ENCODE results near the gene ACTN4. TPM values are rescaled to one million over a fixed set of nuclear protein-coding genes. Genes with fewer than 3 reads are reported as not detected.
"Not testable (repeated sequence)": the region's sequence is repeated elsewhere in the genome, so short reads cannot be mapped to it uniquely, and the experiment has no call there.

Gene ACTN4
- total and polyA plus RNA-seq, 2 donors (not counting 1 experiment from before 2014, with no cell fraction given) = 108 to 164 TPM

DNA sequence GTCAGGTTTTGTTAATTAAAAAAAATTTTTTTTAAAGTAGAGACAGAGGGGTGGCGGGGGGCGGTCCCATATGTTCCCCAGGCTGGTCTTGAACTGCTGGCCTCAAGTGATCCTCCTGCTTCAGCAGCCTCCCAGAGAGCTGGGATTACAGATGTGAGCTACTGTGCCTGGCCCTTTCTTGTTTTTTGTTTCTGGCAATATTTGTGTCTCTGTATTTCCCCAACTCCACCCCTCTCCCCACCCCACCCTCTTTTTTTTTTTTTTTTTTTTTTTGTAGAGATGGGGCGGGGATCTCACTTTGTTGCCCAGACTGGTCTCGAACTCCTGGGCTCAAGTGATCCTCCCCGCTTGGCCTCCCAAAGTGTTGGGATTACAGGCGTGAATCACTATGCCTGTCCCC is 97.4 kb downstream of the ACTN4 start:
- peaks cover 0 to 3% of the 10 kb centered on the region in 2 donors for H3K4me1 ChIP-seq (ENCODE audit: control insufficient read depth in 2 of 2, insufficient read depth in 2 of 2, low read length in 2 of 2)
- Mint-ChIP-seq H3K27ac (no peak overlapping the region), H3K9me3 (ENCODE audit: insufficient read depth) (no peaks in the 10 kb centered on the region), H3K4me1 (peaks cover under 1% of the 10 kb centered on the region), H3K27me3 (no peaks in the 10 kb centered on the region), H3K4me3 (no peak overlapping the region)
- DNase-seq (no peak), ATAC-seq (ENCODE audit: low read depth) (no peak)
- ChIA-PET CTCF (no interaction called here), POLR2A (interaction anchor here (0.7 kb wide), 1 partner anchor 296 kb away, joined by 5 read pairs; no protein-coding TSS in a partner anchor)
- 85% methylated on average over 5 of the region's 6 CpGs for WGBS (ENCODE audit: insufficient coverage)
- no peak overlapping the region for H3K4me3 ChIP-seq (ENCODE audit: control extremely low read depth in 1 of 5, extremely low read depth in 1 of 5, insufficient read depth in 1 of 5, low read depth in 2 of 5, low read length in 4 of 5)
- H4K20me1 ChIP-seq (ENCODE audit: control insufficient read depth, insufficient read depth, low read length, poor library complexity, severe bottlenecking) = no peaks in the 10 kb centered on the region
- H3K9ac ChIP-seq (ENCODE audit: low read length) = no peak overlapping the region
- intact Hi-C loops (cut with micrococcal nuclease) = no loop called here
- H3K27me3 ChIP-seq (replicated peaks in 1 of 4; ENCODE audit: control extremely low read depth in 1 of 4, control insufficient read depth in 3 of 4, insufficient read depth in 4 of 4, low read length in 3 of 4) = no peaks in the 10 kb centered on the region
- no peak overlapping the region for H3K27ac ChIP-seq (ENCODE audit: low read length in 2 of 2)
- no peak for TF ChIP-seq EZH2 (IDR thresholded peaks at IDR 0.05; ENCODE audit: borderline replicate concordance, insufficient read depth, low read depth, low read length, poor library complexity, severe bottlenecking)
- TF ChIP-seq, protein P1, sequence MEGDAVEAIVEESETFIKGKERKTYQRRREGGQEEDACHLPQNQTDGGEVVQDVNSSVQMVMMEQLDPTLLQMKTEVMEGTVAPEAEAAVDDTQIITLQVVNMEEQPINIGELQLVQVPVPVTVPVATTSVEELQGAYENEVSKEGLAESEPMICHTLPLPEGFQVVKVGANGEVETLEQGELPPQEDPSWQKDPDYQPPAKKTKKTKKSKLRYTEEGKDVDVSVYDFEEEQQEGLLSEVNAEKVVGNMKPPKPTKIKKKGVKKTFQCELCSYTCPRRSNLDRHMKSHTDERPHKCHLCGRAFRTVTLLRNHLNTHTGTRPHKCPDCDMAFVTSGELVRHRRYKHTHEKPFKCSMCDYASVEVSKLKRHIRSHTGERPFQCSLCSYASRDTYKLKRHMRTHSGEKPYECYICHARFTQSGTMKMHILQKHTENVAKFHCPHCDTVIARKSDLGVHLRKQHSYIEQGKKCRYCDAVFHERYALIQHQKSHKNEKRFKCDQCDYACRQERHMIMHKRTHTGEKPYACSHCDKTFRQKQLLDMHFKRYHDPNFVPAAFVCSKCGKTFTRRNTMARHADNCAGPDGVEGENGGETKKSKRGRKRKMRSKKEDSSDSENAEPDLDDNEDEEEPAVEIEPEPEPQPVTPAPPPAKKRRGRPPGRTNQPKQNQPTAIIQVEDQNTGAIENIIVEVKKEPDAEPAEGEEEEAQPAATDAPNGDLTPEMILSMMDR (IDR thresholded peaks at IDR 0.05) = no peak
- no peaks in the 10 kb centered on the region for H3K79me2 ChIP-seq (ENCODE audit: control insufficient read depth, insufficient read depth, low read length)
- H2AFZ ChIP-seq (ENCODE audit: insufficient read depth, low read depth, low read length, poor library complexity, severe bottlenecking) = no peak overlapping the region
- H3K4me2 ChIP-seq (replicated peaks; ENCODE audit: low read depth, low read length, poor library complexity, severe bottlenecking) = no peak overlapping the region
- no peaks in the 10 kb centered on the region for H3K36me3 ChIP-seq (replicated peaks in 1 of 2; ENCODE audit: control extremely low read depth in 1 of 2, control insufficient read depth in 1 of 2, extremely low read depth in 1 of 2, insufficient read depth in 2 of 2, low read length in 1 of 2)
- no peaks in the 10 kb centered on the region for H3K9me3 ChIP-seq (ENCODE audit: control extremely low read depth in 1 of 3, control insufficient read depth in 2 of 3, insufficient read depth in 1 of 3, low read length in 2 of 3)

DNA sequence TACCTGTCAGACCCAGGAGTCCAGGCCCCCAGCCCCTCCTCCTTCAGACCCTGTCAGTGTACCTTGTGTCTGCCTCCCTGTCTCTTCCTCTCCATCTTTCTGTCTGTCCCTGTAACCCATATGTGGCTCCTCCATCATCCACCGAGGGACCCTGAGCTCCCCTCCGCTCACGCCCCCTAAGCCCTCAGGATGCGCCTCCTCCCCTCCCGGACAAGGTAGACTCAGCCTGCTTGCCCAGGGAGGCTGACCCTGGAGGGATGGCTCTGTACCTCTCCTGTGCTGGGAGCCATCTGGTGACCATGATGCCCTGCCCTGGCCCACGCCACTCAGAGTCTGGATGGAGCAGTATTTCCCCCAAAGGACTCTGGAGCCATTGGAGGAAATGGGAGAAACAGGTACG is 97.9 kb downstream of the ACTN4 start:
- Histone ChIP-seq H3K9ac (ENCODE audit: low read length) (no peak overlapping the region), H2AFZ (ENCODE audit: insufficient read depth, low read depth, low read length, poor library complexity, severe bottlenecking) (no peak overlapping the region), H3K27ac (ENCODE audit: low read length in 2 of 2) (no peak overlapping the region), H3K27me3 (replicated peaks in 1 of 4; ENCODE audit: control extremely low read depth in 1 of 4, control insufficient read depth in 3 of 4, insufficient read depth in 4 of 4, low read length in 3 of 4) (no peaks in the 10 kb centered on the region), H3K79me2 (ENCODE audit: control insufficient read depth, insufficient read depth, low read length) (no peaks in the 10 kb centered on the region), H3K4me3 (ENCODE audit: control extremely low read depth in 1 of 5, extremely low read depth in 1 of 5, insufficient read depth in 1 of 5, low read depth in 2 of 5, low read length in 4 of 5) (no peak overlapping the region), H4K20me1 (ENCODE audit: control insufficient read depth, insufficient read depth, low read length, poor library complexity, severe bottlenecking) (no peaks in the 10 kb centered on the region), H3K36me3 (replicated peaks in 1 of 2; ENCODE audit: control extremely low read depth in 1 of 2, control insufficient read depth in 1 of 2, extremely low read depth in 1 of 2, insufficient read depth in 2 of 2, low read length in 1 of 2) (no peaks in the 10 kb centered on the region), H3K9me3 (ENCODE audit: control extremely low read depth in 1 of 3, control insufficient read depth in 2 of 3, insufficient read depth in 1 of 3, low read length in 2 of 3) (no peaks in the 10 kb centered on the region), H3K4me1 (ENCODE audit: control insufficient read depth in 2 of 2, insufficient read depth in 2 of 2, low read length in 2 of 2) (no peaks in the 10 kb centered on the region), H3K4me2 (replicated peaks; ENCODE audit: low read depth, low read length, poor library complexity, severe bottlenecking) (no peak overlapping the region)
- POLR2A ChIA-PET = no interaction called here
- Mint-ChIP-seq H3K27me3 (peaks cover 2% of the 10 kb centered on the region), H3K27ac (no peak overlapping the region), H3K4me1 (no peaks in the 10 kb centered on the region), H3K9me3 (ENCODE audit: insufficient read depth) (no peaks in the 10 kb centered on the region), H3K4me3 (no peak overlapping the region)
- ATAC-seq (ENCODE audit: low read depth) (no peak), DNase-seq (no peak)
- CTCF ChIA-PET = no interaction called here
- WGBS (ENCODE audit: insufficient coverage) = 83% methylated on average over 7 of the region's 7 CpGs
- TF ChIP-seq, protein P1 (IDR thresholded peaks at IDR 0.05) = no peak
- TF ChIP-seq EZH2 (IDR thresholded peaks at IDR 0.05; ENCODE audit: borderline replicate concordance, insufficient read depth, low read depth, low read length, poor library complexity, severe bottlenecking) = no peak
- intact Hi-C loops (cut with micrococcal nuclease) = no loop called here

GRCh38 chr19:38753783-38754182 is 106.3 kb downstream of the ACTN4 start:
- H3K27ac Mint-ChIP-seq; CTCF ChIA-PET; H3K4me2 ChIP-seq (replicated peaks; ENCODE audit: low read depth, low read length, poor library complexity, severe bottlenecking); POLR2A ChIA-PET; H3K79me2 ChIP-seq (ENCODE audit: control insufficient read depth, insufficient read depth, low read length); intact Hi-C loops (cut with micrococcal nuclease); H3K9me3 Mint-ChIP-seq (ENCODE audit: insufficient read depth); H3K27me3 ChIP-seq (replicated peaks in 1 of 4; ENCODE audit: control extremely low read depth in 1 of 4, control insufficient read depth in 3 of 4, insufficient read depth in 4 of 4, low read length in 3 of 4); H3K4me3 Mint-ChIP-seq; H3K36me3 ChIP-seq (replicated peaks in 1 of 2; ENCODE audit: control extremely low read depth in 1 of 2, control insufficient read depth in 1 of 2, extremely low read depth in 1 of 2, insufficient read depth in 2 of 2, low read length in 1 of 2); H3K4me1 Mint-ChIP-seq; H3K27me3 Mint-ChIP-seq; H3K4me1 ChIP-seq (ENCODE audit: control insufficient read depth in 2 of 2, insufficient read depth in 2 of 2, low read length in 2 of 2); H3K4me3 ChIP-seq (ENCODE audit: control extremely low read depth in 1 of 5, extremely low read depth in 1 of 5, insufficient read depth in 1 of 5, low read depth in 2 of 5, low read length in 4 of 5); ATAC-seq (ENCODE audit: low read depth); H4K20me1 ChIP-seq (ENCODE audit: control insufficient read depth, insufficient read depth, low read length, poor library complexity, severe bottlenecking); H3K9ac ChIP-seq (ENCODE audit: low read length); H3K9me3 ChIP-seq (ENCODE audit: control extremely low read depth in 1 of 3, control insufficient read depth in 2 of 3, insufficient read depth in 1 of 3, low read length in 2 of 3); H2AFZ ChIP-seq (ENCODE audit: insufficient read depth, low read depth, low read length, poor library complexity, severe bottlenecking); DNase-seq; H3K27ac ChIP-seq (ENCODE audit: low read length in 2 of 2): not testable (repeated sequence)
- WGBS (ENCODE audit: insufficient coverage) = no CpG with 5 or more reads among the region's 3 CpGs

Measured in B cell (primary cell).